SU-DHL-6 (cell line): ENCODE results near the gene RCAN2.

Experiments
- CTCF ChIP-seq: fragments of 200-600 bp; sonication (generic); IDR thresholded peaks from one replicate; pipeline ENCODE4 v1.5.1; 2017; ENCODE audit warnings: antibody characterized with exemption, mild to moderate bottlenecking, low read length, moderate library complexity; ENCODE audit not compliant: insufficient read depth, poor library complexity, severe bottlenecking
- EZH2phosphoT487 ChIP-seq: fragments of 200-600 bp; sonication (generic), shearing (Covaris generic); conservative IDR thresholded peaks from 2 replicates; pipeline ENCODE4 v1.6.1; 2018; ENCODE audit warnings: mild to moderate bottlenecking, antibody characterized with exemption, low read length, moderate library complexity, mixed read lengths

GRCh38 chr6:46293641-46294316 is 197.5 kb downstream of the RCAN2 start:
- no peak for TF ChIP-seq CTCF
- no peak for TF ChIP-seq EZH2phosphoT487
